ENCODE data around the gene COX19. TPM values are rescaled to one million over a fixed set of nuclear protein-coding genes. Genes with fewer than 3 reads are reported as not detected.
"Not testable (repeated sequence)": the region's sequence is repeated elsewhere in the genome, so short reads cannot be mapped to it uniquely, and the experiment has no call there.

COX19 gene
- polyA plus RNA-seq, 3 donors, result 7.4 to 15.0 (median 7.6) TPM

DNA sequence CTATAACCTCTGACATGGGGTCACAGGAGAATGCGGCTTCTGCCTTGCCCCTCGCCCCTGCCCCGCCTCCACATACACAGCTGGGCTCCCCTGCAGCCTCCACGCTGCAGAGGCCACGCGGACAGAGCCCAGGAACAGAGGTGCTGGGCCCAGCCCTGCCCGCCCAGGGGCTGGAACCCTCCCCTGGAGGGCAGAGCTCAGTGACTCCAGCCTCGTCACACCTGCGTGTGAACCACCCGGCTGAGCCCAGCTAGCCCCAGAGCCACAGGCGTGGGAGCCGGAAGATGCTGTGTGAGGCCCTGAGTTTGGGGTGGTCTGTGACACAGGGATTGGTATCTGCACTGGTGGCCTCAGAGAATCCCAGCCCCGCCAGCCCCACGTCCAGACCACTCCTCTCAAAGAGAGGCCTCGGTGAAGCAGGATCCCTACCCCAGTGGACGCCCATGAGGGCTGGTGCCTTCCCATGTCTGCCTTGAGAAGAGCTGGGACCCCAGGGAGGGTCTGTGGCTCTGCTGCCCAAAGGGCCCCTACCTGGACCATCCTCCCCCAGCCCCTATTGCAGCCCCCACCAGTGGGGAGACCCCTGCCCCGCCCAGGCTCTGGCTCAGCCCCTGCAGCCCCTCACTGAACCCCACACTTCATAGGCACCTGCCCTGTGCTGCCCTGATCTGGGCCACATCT lies 12.8 kb downstream of the COX19 start:
- H3K9ac ChIP-seq (ENCODE audit: insufficient read depth, low read length, poor library complexity, severe bottlenecking), result no peak overlapping the region
- no peak overlapping the region for H3K27ac ChIP-seq (ENCODE audit: low read depth in 1 of 2, low read length in 2 of 2)
- peaks cover 10% of the 10 kb centered on the region for H3K79me2 ChIP-seq (ENCODE audit: insufficient read depth, low read length)
- Mint-ChIP-seq H3K27ac (peak overlapping the region in 1 of 7 donors; percentile 16), H3K9me3 (no peaks in the 10 kb centered on the region), H3K4me1 (peaks cover 88% of the 10 kb centered on the region), H3K4me3 (peak overlapping the region in 1 of 2 donors; percentile 30), H3K36me3 (peaks cover 14 to 17% of the 10 kb centered on the region in 2 donors), H3K27me3 (ENCODE audit: low read depth in 3 of 3) (peaks cover 1 to 6% (median 4%) of the 10 kb centered on the region in 3 donors)
- peaks cover 10 to 11% of the 10 kb centered on the region in 2 donors for H3K36me3 ChIP-seq (replicated peaks in 1 of 2; ENCODE audit: control insufficient read depth in 1 of 2, insufficient read depth in 2 of 2, low read length in 2 of 2)
- no peaks in the 10 kb centered on the region for H3K27me3 ChIP-seq (ENCODE audit: control insufficient read depth in 2 of 2, insufficient read depth in 2 of 2, low read length in 2 of 2)
- H3K4me3 ChIP-seq (replicated peaks in 1 of 3; ENCODE audit: low read depth in 2 of 3, low read length in 3 of 3), result no peak overlapping the region
- intact Hi-C loops (cut with micrococcal nuclease), result no loop called here
- H3K4me2 ChIP-seq (replicated peaks; ENCODE audit: extremely low read depth, low read length, poor library complexity, severe bottlenecking), result peak overlapping the region; percentile 68
- peaks cover 97 to 100% of the 10 kb centered on the region in 2 donors for H3K4me1 ChIP-seq (ENCODE audit: control insufficient read depth in 1 of 2, insufficient read depth in 2 of 2, low read length in 2 of 2)
- no peaks in the 10 kb centered on the region for H3K9me3 ChIP-seq (replicated peaks in 1 of 2; ENCODE audit: control insufficient read depth in 1 of 2, insufficient read depth in 1 of 2, low read length in 2 of 2)
- no peak overlapping the region for H2AFZ ChIP-seq (ENCODE audit: insufficient read depth, low read depth, low read length, poor library complexity, severe bottlenecking)
- TF ChIP-seq CTCF (IDR thresholded peaks at IDR 0.05), result no peak
- 94% methylated on average over 8 of the region's 17 CpGs for WGBS (ENCODE audit: insufficient coverage)
- no peak for DNase-seq
- H4K20me1 ChIP-seq (ENCODE audit: insufficient read depth, low read length), result peaks cover 43% of the 10 kb centered on the region

DNA sequence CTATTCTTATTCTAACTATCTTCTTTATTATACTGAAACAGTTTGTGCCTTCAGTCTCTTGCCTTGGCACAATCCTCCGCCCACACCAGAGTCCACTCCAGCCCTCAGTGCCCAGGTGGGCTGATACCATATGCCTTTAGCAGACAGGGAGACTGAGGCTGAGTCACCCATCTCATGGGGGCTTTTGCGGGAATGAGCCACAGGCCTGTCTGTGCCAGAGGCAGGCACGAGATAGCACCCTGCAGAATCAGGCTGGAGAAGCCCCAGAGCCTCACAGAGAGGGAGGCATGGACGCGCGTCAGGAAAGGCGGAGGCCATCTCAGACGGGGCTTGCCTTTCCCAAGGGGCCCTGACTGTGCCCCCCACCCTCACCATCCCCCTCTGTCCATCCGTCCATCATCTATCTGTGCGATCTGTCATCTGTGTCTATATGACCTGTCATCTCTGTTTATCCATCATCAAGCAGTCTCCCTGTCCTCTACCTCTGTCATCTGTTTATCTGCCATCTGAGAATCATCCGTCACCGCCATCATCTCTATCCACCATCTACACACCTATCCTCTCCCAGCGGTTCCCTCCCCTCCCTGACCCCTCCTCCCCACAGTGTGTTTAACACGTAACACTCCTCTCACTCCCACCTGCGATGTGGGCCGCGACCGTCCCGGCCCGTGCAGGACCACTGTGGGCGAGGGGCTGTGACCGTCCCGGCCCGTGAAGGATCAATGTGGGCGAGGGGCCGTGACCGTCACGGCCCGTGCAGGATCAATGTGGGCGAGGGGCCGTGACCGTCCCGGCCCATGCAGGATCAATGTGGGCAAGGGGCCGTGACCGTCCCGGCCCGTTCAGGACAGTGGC lies 13.6 kb downstream of the COX19 start:
- peaks cover 35% of the 10 kb centered on the region for H4K20me1 ChIP-seq (ENCODE audit: insufficient read depth, low read length)
- Mint-ChIP-seq H3K36me3 (peaks cover 6 to 9% of the 10 kb centered on the region in 2 donors), H3K9me3 (no peaks in the 10 kb centered on the region), H3K4me3 (peak overlapping the region in 1 of 2 donors; percentile 59), H3K27ac (no peak overlapping the region), H3K4me1 (peaks cover 88% of the 10 kb centered on the region), H3K27me3 (ENCODE audit: low read depth in 3 of 3) (peaks cover 1 to 6% (median 4%) of the 10 kb centered on the region in 3 donors)
- H3K27ac ChIP-seq (ENCODE audit: low read depth in 1 of 2, low read length in 2 of 2), result no peak overlapping the region
- no peak for TF ChIP-seq CTCF (IDR thresholded peaks at IDR 0.05)
- H3K79me2 ChIP-seq (ENCODE audit: insufficient read depth, low read length), result peaks cover 2% of the 10 kb centered on the region
- H3K27me3 ChIP-seq (ENCODE audit: control insufficient read depth in 2 of 2, insufficient read depth in 2 of 2, low read length in 2 of 2), result no peaks in the 10 kb centered on the region
- peaks cover 3% of the 10 kb centered on the region in 2 donors for H3K36me3 ChIP-seq (replicated peaks in 1 of 2; ENCODE audit: control insufficient read depth in 1 of 2, insufficient read depth in 2 of 2, low read length in 2 of 2)
- 95% methylated on average over 35 of the region's 37 CpGs for WGBS (ENCODE audit: insufficient coverage)
- no peak overlapping the region for H3K9ac ChIP-seq (ENCODE audit: insufficient read depth, low read length, poor library complexity, severe bottlenecking)
- H3K4me2 ChIP-seq (replicated peaks; ENCODE audit: extremely low read depth, low read length, poor library complexity, severe bottlenecking), result no peak overlapping the region
- H3K9me3 ChIP-seq (replicated peaks in 1 of 2; ENCODE audit: control insufficient read depth in 1 of 2, insufficient read depth in 1 of 2, low read length in 2 of 2), result no peaks in the 10 kb centered on the region
- intact Hi-C loops (cut with micrococcal nuclease), result no loop called here
- H2AFZ ChIP-seq (ENCODE audit: insufficient read depth, low read depth, low read length, poor library complexity, severe bottlenecking), result no peak overlapping the region
- H3K4me3 ChIP-seq (replicated peaks in 1 of 3; ENCODE audit: low read depth in 2 of 3, low read length in 3 of 3), result no peak overlapping the region
- peaks cover 99 to 100% of the 10 kb centered on the region in 2 donors for H3K4me1 ChIP-seq (ENCODE audit: control insufficient read depth in 1 of 2, insufficient read depth in 2 of 2, low read length in 2 of 2)
- no peak for DNase-seq

DNA sequence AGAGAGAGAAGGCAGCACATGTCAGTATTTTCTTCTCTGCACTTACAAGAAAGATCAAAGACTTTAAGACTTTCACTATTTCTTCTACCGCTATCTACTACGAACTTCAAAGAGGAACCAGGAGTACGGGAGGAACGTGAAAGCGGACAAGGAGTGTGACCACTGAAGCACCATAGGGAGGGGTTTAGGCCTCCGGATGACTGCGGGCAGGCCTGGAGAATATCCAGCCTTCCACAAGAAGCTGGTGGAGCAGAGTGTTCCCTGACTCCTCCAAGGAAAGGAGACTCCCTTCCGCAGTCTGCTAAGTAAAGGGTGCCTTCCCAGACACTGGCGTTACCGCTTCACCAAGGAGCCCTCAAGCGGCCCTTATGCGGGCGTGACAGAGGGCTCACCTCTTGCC lies 14.4 kb downstream of the COX19 start:
- not testable (repeated sequence) for H3K9me3 ChIP-seq (replicated peaks in 1 of 2; ENCODE audit: control insufficient read depth in 1 of 2, insufficient read depth in 1 of 2, low read length in 2 of 2)

More for the DNA sequence above, 14.4 kb downstream of the COX19 start:
- WGBS (ENCODE audit: insufficient coverage), result no CpG with 5 or more reads among the region's 13 CpGs
- H2AFZ ChIP-seq (ENCODE audit: insufficient read depth, low read depth, low read length, poor library complexity, severe bottlenecking); H3K9me3 Mint-ChIP-seq; H3K36me3 ChIP-seq (replicated peaks in 1 of 2; ENCODE audit: control insufficient read depth in 1 of 2, insufficient read depth in 2 of 2, low read length in 2 of 2); H3K27me3 Mint-ChIP-seq (ENCODE audit: low read depth in 3 of 3); H3K9ac ChIP-seq (ENCODE audit: insufficient read depth, low read length, poor library complexity, severe bottlenecking); H3K27ac ChIP-seq (ENCODE audit: low read depth in 1 of 2, low read length in 2 of 2); H3K27me3 ChIP-seq (ENCODE audit: control insufficient read depth in 2 of 2, insufficient read depth in 2 of 2, low read length in 2 of 2); intact Hi-C loops (cut with micrococcal nuclease); H3K36me3 Mint-ChIP-seq; H3K79me2 ChIP-seq (ENCODE audit: insufficient read depth, low read length): not testable (repeated sequence)
- Mint-ChIP-seq H3K4me3 (peak overlapping the region; percentile 49 to 72), H3K4me1 (peaks cover 82% of the 10 kb centered on the region), H3K27ac (peak overlapping the region in 2 of 7 donors; percentile 22 to 83)
- peaks cover 27% of the 10 kb centered on the region for H4K20me1 ChIP-seq (ENCODE audit: insufficient read depth, low read length)
- peak overlapping the region in 1 of 3 experiments; percentile 1 for H3K4me3 ChIP-seq (replicated peaks in 1 of 3; ENCODE audit: low read depth in 2 of 3, low read length in 3 of 3)
- DNase-seq, result peak in 1 of 3 donors; percentile 39
- peak overlapping the region; percentile 14 for H3K4me2 ChIP-seq (replicated peaks; ENCODE audit: extremely low read depth, low read length, poor library complexity, severe bottlenecking)
- H3K4me1 ChIP-seq (ENCODE audit: control insufficient read depth in 1 of 2, insufficient read depth in 2 of 2, low read length in 2 of 2), result peaks cover 96 to 100% of the 10 kb centered on the region in 2 donors

Measured in CD14-positive monocyte (primary cell).